H1 (cell line): ENCODE results near the gene KRTAP1-5. TPM values are rescaled to one million over a fixed set of nuclear protein-coding genes. Genes with fewer than 3 reads are reported as not detected.

ENCODE experiments used
- HDAC6 ChIP-seq: IDR thresholded peaks from one replicate; pipeline ENCODE4 v1.7.1; 2012; ENCODE audit warnings: low read depth, mild to moderate bottlenecking, inconsistent platforms, low read length, moderate library complexity
- PHF8 ChIP-seq: fragments of 200-600 bp; sonication (generic); conservative IDR thresholded peaks from 2 replicates; pipeline ENCODE4 v1.7.1; 2012; ENCODE audit warnings: low read depth, mild to moderate bottlenecking, inconsistent platforms, low read length, moderate library complexity
- RBBP5 ChIP-seq: IDR thresholded peaks from 2 replicates; pipeline ENCODE4 v1.7.1; 2012; ENCODE audit warnings: low read depth, mild to moderate bottlenecking, inconsistent platforms, low read length, moderate library complexity, borderline replicate concordance
- TCF12 ChIP-seq: IDR thresholded peaks from 2 replicates; pipeline ENCODE4 v1.6.1; 2011; ENCODE audit warnings: low read depth, mild to moderate bottlenecking, low read length
- polyA plus RNA-seq, 7 experiments: library from polyadenylated mRNA; depleted of rRNA in 3 of 7; stranded (reverse) in 5 of 7; unstranded in 2 of 7; fragments of >200 nt in 5 of 7; fragments of 200-250 nt in 2 of 7; gene quantifications; 1 replicate in 5 of 7; 2 replicates in 1 of 7; 4 replicates in 1 of 7; pipeline versions ENCODE4 v1.2.1 to v1.2.3, GENCODE V29; 2011 to 2013; ENCODE audit warnings: missing spikeins in 2 of 7, mixed read lengths in 2 of 7
- total RNA-seq: library from RNA; stranded (reverse); fragmentation: NEBNext Ultra II Directional; extraction: Animal tissue kit (Norgen Biotek cat#: 25700); gene quantifications from 2 replicates; pipeline ENCODE4 v1.2.1, GENCODE V29; 2021

The KRTAP1-5 gene
- total and polyA plus RNA-seq, 2 of the 8 experiments (the other 6 are each of a cell fraction or from before 2014, with no cell fraction given), result not detected

GRCh38 chr17:41061964-41062363, 35.0 kb upstream of the KRTAP1-5 start (continued):
- TF ChIP-seq RBBP5 (no peak), PHF8 (no peak), HDAC6 (no peak), TCF12 (no peak)
